Thymus (tissue), 11 donors: ENCODE measurements around the gene CMIP. TPM values are rescaled to one million over a fixed set of nuclear protein-coding genes. Genes with fewer than 3 reads are reported as not detected.
"Not testable (repeated sequence)": the region's sequence is repeated elsewhere in the genome, so short reads cannot be mapped to it uniquely, and the experiment has no call there.

Experiments
- DNase-seq, 9 donors: peaks; one replicate each; pipeline ENCODE4 v3.0.0-alpha.2; 2013; ENCODE audit warnings: low spot score in 9 of 9, low read depth in 6 of 9, missing footprints in 1 of 9
- H3K27ac ChIP-seq, 2 donors: one replicate each; pipeline ENCODE4 v1.5.1; 2013; ENCODE audit warnings: control low read depth in 1 of 2, low read depth in 1 of 2, low read length in 1 of 2, mild to moderate bottlenecking in 1 of 2, moderate library complexity in 1 of 2
- H3K27me3 ChIP-seq, 2 donors: one replicate each; pipeline ENCODE4 v1.5.1; 2013; ENCODE audit warnings: low read length in 1 of 2; ENCODE audit not compliant: control insufficient read depth in 2 of 2, insufficient read depth in 1 of 2
- H3K36me3 ChIP-seq, 2 donors: one replicate each; pipeline ENCODE4 v1.5.1; 2013; ENCODE audit warnings: low read length in 1 of 2, mild to moderate bottlenecking in 1 of 2, moderate library complexity in 1 of 2; ENCODE audit not compliant: control insufficient read depth in 2 of 2, insufficient read depth in 2 of 2
- H3K4me1 ChIP-seq, 2 donors: one replicate each; pipeline ENCODE4 v1.5.1; 2013; ENCODE audit warnings: low read length in 2 of 2; ENCODE audit not compliant: control insufficient read depth in 2 of 2, insufficient read depth in 2 of 2
- H3K4me3 ChIP-seq, 2 donors: one replicate each; pipeline ENCODE4 v1.5.1; 2013; ENCODE audit warnings: low read length in 2 of 2, control low read depth in 1 of 2, mild to moderate bottlenecking in 1 of 2
- H3K9me3 ChIP-seq, 2 donors: one replicate each; pipeline ENCODE4 v1.5.1; 2013; ENCODE audit warnings: low read length in 1 of 2, mild to moderate bottlenecking in 1 of 2; ENCODE audit not compliant: control insufficient read depth in 2 of 2, insufficient read depth in 1 of 2
- WGBS: extraction: QIAGEN DNeasy Blood & Tissue Kit; methylation state at CpG from one replicate; pipeline ENCODE4 v1.1.7; 2013; 5-methylcytosine and 5-hydroxymethylcytosine counted together
- polyA plus RNA-seq: library from polyadenylated mRNA; stranded (reverse); fragments of 200-250 nt; gene quantifications from one replicate; pipeline ENCODE4 v1.2.3, GENCODE V29; 2013
- total RNA-seq: library from RNA; stranded (reverse); fragments of 120-200 nt; gene quantifications from one replicate; pipeline ENCODE4 v1.2.4, GENCODE V29; 2013
- donor health status: healthy.

Gene CMIP
- total and polyA plus RNA-seq, 2 donors = 5.2 to 19.4 TPM

- peak; percentile 49 to 85 (median 67) for DNase-seq
- Histone ChIP-seq H3K9me3 (peaks cover 0 to 5% of the 10 kb centered on the region in 2 donors), H3K4me3 (peak overlapping the region in 1 of 2 donors; percentile 8), H3K4me1 (peaks cover 0 to 5% of the 10 kb centered on the region in 2 donors), H3K27ac (no peak overlapping the region), H3K36me3 (no peaks in the 10 kb centered on the region), H3K27me3 (no peaks in the 10 kb centered on the region)
- whole genome bisulfite sequencing = 34% methylated on average over 37 of the region's 37 CpGs
Observed at GRCh38 chr16:81403601-81404391, 40.8 kb upstream of the CMIP start.

- not testable (repeated sequence) for H3K27me3 ChIP-seq, H3K4me3 ChIP-seq, H3K9me3 ChIP-seq, H3K27ac ChIP-seq, H3K36me3 ChIP-seq, H3K4me1 ChIP-seq, DNase-seq
- WGBS = 77% methylated on average over 2 of the region's 2 CpGs
Observed at GRCh38 chr16:81405002-81405401, 39.6 kb upstream of the CMIP start.

GRCh38 chr16:81405702-81406113 lies 38.9 kb upstream of the CMIP start:
- 97% methylated on average over 11 of the region's 11 CpGs for WGBS
- Histone ChIP-seq H3K4me3 (no peak overlapping the region), H3K27me3 (no peaks in the 10 kb centered on the region), H3K4me1 (peaks cover 0 to 8% of the 10 kb centered on the region in 2 donors), H3K27ac (no peak overlapping the region), H3K9me3 (no peaks in the 10 kb centered on the region), H3K36me3 (no peaks in the 10 kb centered on the region)
- DNase-seq = no peak

GRCh38 chr16:81408409-81408950 lies 36.1 kb upstream of the CMIP start:
- Histone ChIP-seq H3K9me3 (no peaks in the 10 kb centered on the region), H3K4me1 (peaks cover 0 to 11% of the 10 kb centered on the region in 2 donors), H3K27ac (no peak overlapping the region), H3K27me3 (no peaks in the 10 kb centered on the region), H3K36me3 (no peaks in the 10 kb centered on the region), H3K4me3 (no peak overlapping the region)
- WGBS = 98% methylated on average over 9 of the region's 9 CpGs
- DNase-seq = no peak

- WGBS = 91% methylated on average over 13 of the region's 13 CpGs
- no peaks in the 10 kb centered on the region for H3K27me3 ChIP-seq
- no peak for DNase-seq
Observed at GRCh38 chr16:81409016-81409556, 35.5 kb upstream of the CMIP start.

GRCh38 chr16:81410643-81411293 lies 33.8 kb upstream of the CMIP start:
- Histone ChIP-seq H3K9me3 (no peaks in the 10 kb centered on the region), H3K27me3 (no peaks in the 10 kb centered on the region), H3K4me3 (no peak overlapping the region), H3K4me1 (peaks cover 0 to 10% of the 10 kb centered on the region in 2 donors), H3K36me3 (no peaks in the 10 kb centered on the region), H3K27ac (no peak overlapping the region)
- 86% methylated on average over 10 of the region's 10 CpGs for WGBS
- DNase-seq = peak in 1 of 9 donors; percentile 24

More at GRCh38 chr16:81409016-81409556, 35.5 kb upstream of the CMIP start:
- Histone ChIP-seq H3K27ac (no peak overlapping the region), H3K36me3 (no peaks in the 10 kb centered on the region), H3K4me3 (no peak overlapping the region), H3K9me3 (no peaks in the 10 kb centered on the region), H3K4me1 (peaks cover 0 to 5% of the 10 kb centered on the region in 2 donors)

GRCh38 chr16:81413245-81413990 lies 31.2 kb upstream of the CMIP start:
- H3K9me3 ChIP-seq = no peaks in the 10 kb centered on the region
- H3K27ac ChIP-seq = no peak overlapping the region
- peaks cover 0 to 10% of the 10 kb centered on the region in 2 donors for H3K4me1 ChIP-seq
- no peak for DNase-seq
- no peak overlapping the region for H3K4me3 ChIP-seq
- no peaks in the 10 kb centered on the region for H3K36me3 ChIP-seq
- H3K27me3 ChIP-seq = no peaks in the 10 kb centered on the region
- 96% methylated on average over 11 of the region's 11 CpGs for WGBS

GRCh38 chr16:81415751-81416150 lies 28.9 kb upstream of the CMIP start:
- Histone ChIP-seq H3K36me3 (no peaks in the 10 kb centered on the region), H3K4me3 (no peak overlapping the region), H3K9me3 (no peaks in the 10 kb centered on the region), H3K4me1 (peaks cover 0 to 7% of the 10 kb centered on the region in 2 donors), H3K27me3 (no peaks in the 10 kb centered on the region), H3K27ac (no peak overlapping the region)
- DNase-seq = no peak
- 95% methylated on average over 11 of the region's 11 CpGs for WGBS
